ENCODE results near the gene ST3GAL4.

The ST3GAL4 gene

GRCh38 chr11:126339863-126340434 lies 15.5 kb upstream of the ST3GAL4 start:
- no peak for TF ChIP-seq CTCF (IDR thresholded peaks at IDR 0.05; ENCODE audit: insufficient read depth, low read length, poor library complexity, severe bottlenecking)
- H3K4me3 ChIP-seq (replicated peaks; ENCODE audit: low read depth, low read length) = no peak overlapping the region
- no peak for DNase-seq (ENCODE audit: extremely low read depth, insufficient read length)
- H3K36me3 ChIP-seq (ENCODE audit: control insufficient read depth, insufficient read depth, low read length) = peaks cover 35% of the 10 kb centered on the region
- no peaks in the 10 kb centered on the region for H3K27me3 ChIP-seq (replicated peaks; ENCODE audit: control insufficient read depth, insufficient read depth, low read length)

GRCh38 chr11:126340960-126341606 lies 14.4 kb upstream of the ST3GAL4 start:
- no peak for DNase-seq (ENCODE audit: extremely low read depth, insufficient read length)
- H3K4me3 ChIP-seq (replicated peaks; ENCODE audit: low read depth, low read length) = no peak overlapping the region
- H3K36me3 ChIP-seq (ENCODE audit: control insufficient read depth, insufficient read depth, low read length) = peaks cover 38% of the 10 kb centered on the region
- H3K27me3 ChIP-seq (replicated peaks; ENCODE audit: control insufficient read depth, insufficient read depth, low read length) = no peaks in the 10 kb centered on the region
- no peak for TF ChIP-seq CTCF (IDR thresholded peaks at IDR 0.05; ENCODE audit: insufficient read depth, low read length, poor library complexity, severe bottlenecking)

GRCh38 chr11:126341760-126342161 lies 13.7 kb upstream of the ST3GAL4 start:
- peaks cover 41% of the 10 kb centered on the region for H3K36me3 ChIP-seq (ENCODE audit: control insufficient read depth, insufficient read depth, low read length)

GRCh38 chr11:126343051-126343450 lies 12.4 kb upstream of the ST3GAL4 start:
- DNase-seq (ENCODE audit: extremely low read depth, insufficient read length) = no peak
- H3K36me3 ChIP-seq (ENCODE audit: control insufficient read depth, insufficient read depth, low read length) = peaks cover 39% of the 10 kb centered on the region
- no peaks in the 10 kb centered on the region for H3K27me3 ChIP-seq (replicated peaks; ENCODE audit: control insufficient read depth, insufficient read depth, low read length)
- no peak for TF ChIP-seq CTCF (IDR thresholded peaks at IDR 0.05; ENCODE audit: insufficient read depth, low read length, poor library complexity, severe bottlenecking)
- no peak overlapping the region for H3K4me3 ChIP-seq (replicated peaks; ENCODE audit: low read depth, low read length)

More at GRCh38 chr11:126341760-126342161, 13.7 kb upstream of the ST3GAL4 start:
- no peak overlapping the region for H3K4me3 ChIP-seq (replicated peaks; ENCODE audit: low read depth, low read length)
- no peak for TF ChIP-seq CTCF (IDR thresholded peaks at IDR 0.05; ENCODE audit: insufficient read depth, low read length, poor library complexity, severe bottlenecking)
- DNase-seq (ENCODE audit: extremely low read depth, insufficient read length) = no peak
- no peaks in the 10 kb centered on the region for H3K27me3 ChIP-seq (replicated peaks; ENCODE audit: control insufficient read depth, insufficient read depth, low read length)

DNA sequence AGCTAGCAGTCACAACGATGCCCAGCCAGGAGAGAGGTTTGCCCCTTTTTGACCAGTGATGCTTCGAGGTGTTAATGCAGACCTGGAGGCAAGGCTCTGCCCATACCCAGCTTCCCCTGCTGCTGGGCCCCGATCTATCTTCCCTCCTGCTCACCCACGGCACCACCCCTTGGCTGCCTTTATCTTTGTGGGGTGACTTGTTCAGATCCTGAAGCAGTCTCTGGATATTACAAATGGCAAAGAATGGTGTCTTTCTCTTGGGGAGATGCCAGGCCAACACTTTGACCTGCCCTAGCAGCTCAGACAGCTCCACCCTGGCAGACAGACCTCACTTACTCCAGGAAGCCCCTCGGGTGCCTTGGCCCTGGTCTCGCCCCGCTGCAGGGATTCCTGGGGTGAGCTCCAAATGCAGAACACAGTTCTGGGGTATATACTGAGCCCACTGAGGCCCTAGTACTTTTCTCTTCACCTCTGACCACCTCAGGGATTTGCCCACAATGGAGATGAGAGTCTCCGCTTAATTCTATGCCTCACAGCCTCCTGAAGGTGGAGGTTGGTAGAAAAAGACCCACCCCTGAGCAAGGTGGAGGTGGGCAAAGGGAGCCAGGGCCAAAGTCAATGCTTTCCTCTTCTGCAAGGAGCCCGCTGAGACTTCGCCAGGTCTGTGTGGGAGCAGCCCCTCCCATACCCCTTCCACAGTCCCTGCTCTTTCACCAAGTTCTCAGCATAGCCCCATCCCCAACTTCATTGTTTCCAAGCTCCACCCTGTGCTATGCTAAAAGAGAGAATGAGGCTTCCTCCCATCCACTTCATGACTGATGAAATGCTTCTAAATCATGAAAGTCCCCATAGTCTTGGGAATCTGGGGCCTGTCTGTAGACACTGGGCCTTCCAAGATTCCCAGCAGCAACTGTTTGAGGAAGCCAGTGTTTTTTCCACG lies 11.1 kb upstream of the ST3GAL4 start:
- H3K27me3 ChIP-seq (replicated peaks; ENCODE audit: control insufficient read depth, insufficient read depth, low read length) = no peaks in the 10 kb centered on the region
- peaks cover 36% of the 10 kb centered on the region for H3K36me3 ChIP-seq (ENCODE audit: control insufficient read depth, insufficient read depth, low read length)
- H3K4me3 ChIP-seq (replicated peaks; ENCODE audit: low read depth, low read length) = no peak overlapping the region
- no peak for TF ChIP-seq CTCF (IDR thresholded peaks at IDR 0.05; ENCODE audit: insufficient read depth, low read length, poor library complexity, severe bottlenecking)
- no peak for DNase-seq (ENCODE audit: extremely low read depth, insufficient read length)

All from GM06990 (cell line).